NOMO-1 treated with DMSO at 0.1 percent for 48 hours (cell line): Measurements from ENCODE around the gene ABCC9.
"Not testable (repeated sequence)": the region's sequence is repeated elsewhere in the genome, so short reads cannot be mapped to it uniquely, and the experiment has no call there.

Source experiments
- DNase-seq: peaks from one replicate; lab custom pipeline; 2025; ENCODE audit not compliant: unreplicated experiment; lab: John Stamatoyannopoulos, UW

ABCC9 gene

GRCh38 chr12:21934173-21934572, 7.1 kb downstream of the ABCC9 start:
- DNase-seq, result no peak

DNA sequence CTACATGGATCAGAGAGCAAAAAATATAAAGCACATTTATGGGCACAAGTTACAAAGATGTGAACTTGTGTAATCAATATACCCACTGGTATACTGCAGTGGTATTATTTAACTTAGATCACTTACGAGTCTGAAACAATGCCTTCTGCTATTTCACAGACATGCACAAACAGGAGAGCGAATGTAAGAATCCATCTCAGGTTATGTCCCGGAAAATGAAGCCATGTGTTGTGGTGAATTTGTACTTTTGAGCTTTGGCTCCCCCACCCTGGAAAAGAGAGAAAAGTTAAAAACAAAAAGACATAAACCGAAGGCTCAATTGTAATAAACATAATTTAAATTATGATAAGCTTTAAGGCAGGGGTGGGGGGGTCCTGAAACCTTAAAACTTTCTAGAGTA, 7.6 kb downstream of the ABCC9 start:
- no peak for DNase-seq

- DNase-seq, result not testable (repeated sequence)
These were observed 11.3 kb downstream of the ABCC9 start for GRCh38 chr12:21929972-21930371.

DNA sequence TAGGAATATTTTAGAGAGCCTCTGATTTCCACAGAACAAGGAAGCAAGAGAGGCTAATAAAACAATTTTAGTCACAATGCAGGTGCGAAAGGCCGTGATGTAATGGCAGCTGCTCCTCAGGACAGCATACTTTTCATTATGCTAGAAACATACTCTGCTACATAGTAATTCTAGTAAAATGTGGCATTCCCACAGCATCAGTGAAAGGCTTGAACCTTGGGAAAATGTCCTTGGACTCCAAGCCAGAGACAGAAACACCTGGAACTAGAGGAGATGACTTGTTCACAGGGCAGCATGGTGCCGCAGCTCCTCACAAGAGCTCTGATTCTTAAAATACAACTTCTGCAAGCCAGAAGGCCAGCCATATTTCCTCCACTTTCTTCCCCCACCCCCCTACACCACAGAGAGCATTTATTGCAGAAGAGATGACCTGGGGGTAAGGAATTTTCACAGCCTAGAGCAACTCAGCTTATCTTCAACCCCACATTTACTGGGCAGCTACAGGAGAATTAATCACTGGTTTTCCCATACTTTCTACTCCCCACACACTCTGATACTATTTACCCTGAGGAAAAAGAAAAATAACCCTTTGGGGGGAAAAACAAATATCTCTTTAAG, 15.8 kb downstream of the ABCC9 start:
- no peak for DNase-seq

- no peak for DNase-seq
These were observed 19.8 kb downstream of the ABCC9 start for GRCh38 chr12:21921436-21921835.

DNA sequence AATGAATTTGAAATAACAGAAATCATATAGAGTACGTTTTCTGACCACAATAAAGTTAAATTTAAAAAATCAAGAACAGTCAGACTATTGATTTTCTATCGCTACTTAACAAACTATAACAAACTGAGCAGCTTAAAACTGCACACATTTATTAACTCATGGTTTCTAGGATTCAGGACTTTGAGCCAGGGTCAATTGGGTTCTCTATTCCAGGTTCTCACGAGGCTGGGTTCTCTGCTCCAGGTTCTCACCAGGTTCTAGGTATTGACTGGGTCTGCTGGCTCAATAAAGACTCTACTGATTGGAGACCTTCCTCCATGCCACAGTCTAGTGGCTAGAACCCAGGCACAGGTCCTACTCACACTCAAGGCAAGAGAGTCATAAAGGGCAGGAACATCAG, 22.8 kb downstream of the ABCC9 start:
- no peak for DNase-seq

DNA sequence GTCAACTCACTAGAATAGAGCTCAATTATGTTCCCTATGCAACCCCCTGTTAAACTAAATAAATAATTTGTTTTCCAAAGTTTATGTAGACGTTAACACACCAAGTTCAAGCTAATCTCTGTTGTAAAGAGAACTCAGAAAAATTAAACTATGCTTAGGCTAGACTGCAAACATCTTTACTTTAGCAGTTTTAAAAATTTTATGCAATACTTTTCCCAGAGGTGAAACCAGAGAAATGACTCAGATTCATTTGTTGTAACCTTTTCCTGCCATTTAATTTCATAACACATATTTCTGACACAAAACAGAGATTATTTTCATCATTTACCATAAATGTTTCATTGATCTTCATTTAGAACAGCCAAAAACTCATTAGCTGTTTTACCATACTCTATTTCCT, 27.4 kb downstream of the ABCC9 start:
- DNase-seq, result no peak

DNA sequence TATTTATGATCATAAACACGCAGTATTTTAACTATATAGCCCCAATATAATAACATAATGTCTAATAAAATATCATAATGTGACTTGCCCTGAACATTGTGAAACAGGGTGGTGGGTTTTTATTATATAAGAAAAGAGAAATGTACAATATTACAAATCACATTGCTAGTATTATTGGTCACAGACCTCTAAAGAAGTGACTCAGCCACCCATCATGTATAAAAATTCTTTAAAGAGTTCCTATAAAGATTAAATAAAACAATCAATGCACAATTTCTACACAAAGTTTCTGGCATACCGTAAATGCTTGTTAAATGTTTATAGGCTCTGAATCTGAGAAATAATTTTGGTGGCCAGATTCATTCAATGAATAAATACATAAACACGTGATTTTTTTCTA, 28.9 kb downstream of the ABCC9 start:
- no peak for DNase-seq

DNA sequence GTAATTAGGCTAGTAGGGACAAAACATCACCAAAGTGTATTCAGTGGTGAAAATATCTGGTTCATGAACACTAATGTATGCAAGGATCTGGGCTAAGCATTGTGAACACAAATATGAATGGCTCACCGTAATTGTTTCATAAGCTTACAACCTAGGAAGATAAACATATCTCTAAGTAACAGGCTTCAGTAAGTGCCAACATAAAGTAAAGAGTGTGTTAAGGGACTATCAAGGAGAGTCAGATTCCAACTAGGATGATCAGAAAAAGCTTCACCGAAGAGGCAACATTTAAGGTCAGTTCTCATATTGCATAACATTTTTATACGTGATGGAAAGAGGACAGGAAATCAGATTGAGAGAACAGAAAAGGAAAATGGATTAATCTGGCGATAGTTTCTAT, 29.4 kb downstream of the ABCC9 start:
- no peak for DNase-seq

DNA sequence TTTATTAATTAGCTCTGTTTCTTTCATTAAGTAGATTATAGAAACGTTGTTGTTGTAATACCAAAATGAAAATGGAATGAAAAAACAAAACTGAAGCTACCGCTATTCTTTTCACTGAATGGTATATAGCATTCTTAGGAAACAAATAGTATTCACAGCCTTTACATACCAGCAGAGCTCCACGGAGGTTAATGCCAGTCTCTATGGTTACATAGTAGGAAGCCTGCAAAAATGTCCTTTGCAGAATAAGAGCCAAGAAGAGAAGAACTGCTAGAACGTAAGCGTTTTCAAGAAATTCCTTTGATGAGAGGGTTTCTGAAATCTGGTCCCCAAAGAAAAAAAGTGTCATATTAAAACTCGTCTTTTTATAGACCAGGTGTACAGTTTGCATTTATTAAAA, 30.6 kb downstream of the ABCC9 start:
- DNase-seq, result no peak

DNA sequence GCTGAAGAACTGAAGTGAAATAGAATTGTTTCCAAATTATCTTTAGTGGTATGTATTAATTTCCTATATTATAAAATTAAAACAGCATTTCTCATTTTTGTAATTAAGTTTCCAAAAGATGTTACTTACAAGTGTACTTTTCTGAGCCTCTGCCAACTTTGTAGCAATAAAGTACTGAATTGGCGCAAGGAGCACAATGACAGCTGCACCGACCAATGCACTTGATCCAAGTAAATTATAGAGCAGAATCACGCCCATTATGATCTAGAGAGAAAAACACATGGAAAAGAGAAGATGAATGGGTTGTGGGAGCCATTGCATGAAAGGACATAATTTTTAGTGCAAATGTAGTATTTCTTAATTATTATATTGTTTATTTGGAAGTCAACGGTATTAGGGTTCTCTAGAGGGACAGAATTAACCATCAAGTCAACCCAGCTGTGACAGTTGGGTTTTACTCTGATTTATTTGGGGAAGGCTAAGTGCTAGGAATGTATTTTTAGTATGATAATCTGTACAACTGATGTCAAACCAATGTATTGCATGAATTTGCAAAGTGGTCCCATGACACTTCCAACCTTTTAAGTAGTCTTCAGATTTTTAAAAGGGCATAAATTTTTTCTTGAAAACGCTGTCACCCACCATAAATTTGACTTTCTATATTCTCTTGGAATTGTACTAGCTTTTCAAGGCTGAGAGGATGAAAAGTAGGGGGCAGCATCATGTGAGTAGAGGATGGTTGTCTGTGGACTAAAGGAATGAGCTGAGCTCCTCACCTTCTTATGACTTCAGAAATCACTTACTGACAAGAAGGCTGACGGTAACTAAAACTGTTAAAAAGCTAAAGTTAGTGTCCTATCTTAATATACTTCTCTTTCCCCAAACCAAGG, 33.0 kb downstream of the ABCC9 start:
- DNase-seq, result no peak

- no peak for DNase-seq
These were observed 34.2 kb downstream of the ABCC9 start for GRCh38 chr12:21906919-21907493.

DNA sequence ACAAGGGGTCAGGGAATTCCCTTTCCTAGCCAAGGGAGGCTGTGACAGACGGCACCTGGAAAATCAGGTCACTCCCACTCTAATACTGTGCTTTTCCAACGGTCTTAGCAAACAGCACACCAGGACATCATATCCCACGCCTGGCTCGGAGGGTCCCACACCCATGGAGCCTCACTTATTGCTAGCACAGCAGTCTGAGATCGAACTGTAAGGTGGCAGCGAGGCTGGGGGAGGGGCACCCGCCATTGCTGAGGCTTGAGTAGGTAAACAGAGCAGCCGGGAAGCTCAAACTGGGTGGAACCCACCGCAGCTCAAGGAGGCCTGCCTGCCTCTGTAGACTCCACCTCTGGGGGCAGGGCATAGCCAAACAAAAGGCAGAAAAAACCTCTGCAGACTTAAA, 41.7 kb downstream of the ABCC9 start:
- not testable (repeated sequence) for DNase-seq

DNA sequence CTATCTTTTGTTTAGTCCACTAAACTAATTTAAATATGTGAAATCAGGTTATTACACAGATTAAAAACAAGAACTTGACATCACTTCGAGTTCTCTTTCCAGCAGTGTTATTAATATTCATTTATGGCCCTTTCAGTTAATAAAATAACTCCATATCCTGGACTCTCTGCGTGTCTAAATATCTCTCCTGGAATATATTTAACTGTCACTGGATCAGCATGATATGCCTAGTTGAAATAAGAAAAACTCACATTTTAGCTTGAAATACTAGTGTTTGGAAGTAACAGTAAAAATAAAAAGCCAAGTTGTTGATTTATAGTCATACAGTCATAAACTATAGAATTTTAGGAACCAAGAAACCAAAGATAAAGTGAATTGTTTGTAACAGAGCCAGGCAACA, 45.6 kb downstream of the ABCC9 start:
- no peak for DNase-seq

- no peak for DNase-seq
These were observed 46.2 kb downstream of the ABCC9 start for GRCh38 chr12:21894792-21895595.

DNA sequence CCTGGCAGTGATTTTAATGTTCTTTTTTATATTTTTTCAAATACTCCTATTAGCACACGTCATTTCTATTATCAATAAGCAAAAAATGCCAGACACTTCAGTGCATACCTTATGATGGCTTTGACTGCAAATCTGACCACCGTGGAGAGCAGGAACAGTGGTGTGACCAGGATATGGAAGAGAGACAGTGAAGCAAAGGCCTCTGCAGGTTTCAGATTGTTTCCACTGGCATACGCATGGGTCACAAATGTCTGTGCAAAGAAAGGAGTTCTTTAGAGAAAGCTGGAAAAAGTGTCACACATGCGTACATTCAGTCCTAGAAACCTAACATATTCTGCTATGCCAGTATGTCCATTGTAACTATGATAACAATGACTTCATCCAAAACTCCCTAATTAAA, 47.3 kb downstream of the ABCC9 start:
- DNase-seq, result no peak

DNA sequence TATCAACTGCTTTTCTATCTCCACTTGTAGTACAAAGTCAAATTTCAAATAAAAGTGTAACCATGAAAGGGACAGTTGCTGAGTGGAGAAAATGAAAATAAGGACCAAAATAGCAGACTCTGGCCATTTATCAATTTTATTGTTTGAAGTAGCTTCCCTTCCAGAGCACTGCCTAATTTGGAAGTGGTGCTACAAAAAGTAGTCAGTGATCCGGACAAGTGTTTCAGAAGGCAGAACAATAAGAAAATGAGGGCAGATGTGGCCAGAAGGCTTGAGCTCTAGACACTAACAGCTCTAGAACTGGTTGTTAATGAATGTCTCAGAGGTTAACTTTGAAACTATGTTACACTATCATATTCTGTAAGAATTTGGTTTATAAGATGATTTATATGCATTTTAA, 48.9 kb downstream of the ABCC9 start:
- DNase-seq, result no peak

DNA sequence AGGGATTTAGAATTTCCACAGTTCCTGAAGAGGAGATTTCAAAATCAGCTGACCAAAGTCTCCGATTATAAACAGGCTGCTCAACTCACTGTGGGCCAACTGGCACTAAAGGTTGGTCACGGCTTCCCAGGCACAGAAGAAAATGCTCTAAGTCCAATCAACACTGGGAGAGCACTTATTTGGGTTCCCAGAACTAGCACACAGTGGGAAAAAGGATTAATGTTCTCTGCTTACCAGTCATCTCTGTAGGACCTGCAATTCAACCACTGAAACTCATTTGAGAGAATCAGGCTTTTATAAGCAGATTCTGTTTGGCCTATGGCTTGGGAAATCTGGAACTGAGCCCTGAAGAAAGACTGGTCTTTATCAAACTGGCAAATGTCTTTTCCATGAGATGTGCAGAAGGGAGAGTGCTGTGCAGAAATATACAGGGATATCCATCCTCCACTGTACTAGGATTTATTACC, 49.4 kb downstream of the ABCC9 start:
- no peak for DNase-seq

DNA sequence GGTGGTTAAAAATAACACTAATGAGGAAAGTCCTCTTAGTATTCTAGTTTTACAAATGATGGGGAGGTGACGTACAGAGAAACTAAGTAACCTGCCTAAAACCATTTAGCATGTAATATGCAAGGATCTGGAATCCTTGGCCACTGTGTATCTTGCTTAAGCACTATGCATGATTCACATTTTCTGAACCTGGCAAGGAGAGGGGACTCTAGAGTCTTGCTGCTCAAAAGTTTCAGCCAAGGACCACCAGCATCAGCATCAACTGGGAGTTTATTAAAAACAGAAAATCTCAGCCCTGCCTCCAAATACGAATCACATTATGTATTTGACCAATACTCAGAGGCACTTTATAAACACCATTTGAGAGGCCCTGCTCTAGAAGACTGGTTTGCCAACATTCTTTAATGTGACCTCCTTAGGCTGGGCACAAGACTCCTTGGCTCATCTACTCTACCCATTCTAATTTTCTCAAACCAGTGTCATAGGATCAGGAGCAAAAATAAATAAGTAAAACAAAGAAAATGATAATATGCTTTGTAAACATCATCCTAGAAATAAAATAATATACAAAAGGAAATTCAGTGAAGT, 52.9 kb downstream of the ABCC9 start:
- DNase-seq, result no peak

DNA sequence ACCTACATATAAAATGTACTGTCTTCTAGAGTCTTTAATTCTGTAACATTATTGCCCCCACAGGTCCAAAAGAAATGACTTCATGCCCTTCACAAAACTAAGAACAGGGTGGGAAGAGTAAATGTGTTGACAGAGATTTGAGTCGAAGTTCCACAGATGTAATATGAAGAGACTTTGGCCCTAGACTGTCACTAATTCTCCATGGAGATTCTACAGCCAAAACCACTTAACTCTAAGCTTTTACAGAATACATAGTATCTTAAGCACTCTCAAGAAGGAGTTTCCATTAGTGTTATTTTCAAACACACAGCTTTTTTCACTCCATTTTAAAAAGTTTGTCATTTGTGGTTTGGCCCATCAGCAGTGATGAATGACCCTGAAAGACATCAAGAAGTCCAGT, 56.3 kb downstream of the ABCC9 start:
- no peak for DNase-seq

- no peak for DNase-seq
These were observed 58.6 kb downstream of the ABCC9 start for GRCh38 chr12:21882635-21883034.
